ENCODE data around the gene PALD1.

DNA sequence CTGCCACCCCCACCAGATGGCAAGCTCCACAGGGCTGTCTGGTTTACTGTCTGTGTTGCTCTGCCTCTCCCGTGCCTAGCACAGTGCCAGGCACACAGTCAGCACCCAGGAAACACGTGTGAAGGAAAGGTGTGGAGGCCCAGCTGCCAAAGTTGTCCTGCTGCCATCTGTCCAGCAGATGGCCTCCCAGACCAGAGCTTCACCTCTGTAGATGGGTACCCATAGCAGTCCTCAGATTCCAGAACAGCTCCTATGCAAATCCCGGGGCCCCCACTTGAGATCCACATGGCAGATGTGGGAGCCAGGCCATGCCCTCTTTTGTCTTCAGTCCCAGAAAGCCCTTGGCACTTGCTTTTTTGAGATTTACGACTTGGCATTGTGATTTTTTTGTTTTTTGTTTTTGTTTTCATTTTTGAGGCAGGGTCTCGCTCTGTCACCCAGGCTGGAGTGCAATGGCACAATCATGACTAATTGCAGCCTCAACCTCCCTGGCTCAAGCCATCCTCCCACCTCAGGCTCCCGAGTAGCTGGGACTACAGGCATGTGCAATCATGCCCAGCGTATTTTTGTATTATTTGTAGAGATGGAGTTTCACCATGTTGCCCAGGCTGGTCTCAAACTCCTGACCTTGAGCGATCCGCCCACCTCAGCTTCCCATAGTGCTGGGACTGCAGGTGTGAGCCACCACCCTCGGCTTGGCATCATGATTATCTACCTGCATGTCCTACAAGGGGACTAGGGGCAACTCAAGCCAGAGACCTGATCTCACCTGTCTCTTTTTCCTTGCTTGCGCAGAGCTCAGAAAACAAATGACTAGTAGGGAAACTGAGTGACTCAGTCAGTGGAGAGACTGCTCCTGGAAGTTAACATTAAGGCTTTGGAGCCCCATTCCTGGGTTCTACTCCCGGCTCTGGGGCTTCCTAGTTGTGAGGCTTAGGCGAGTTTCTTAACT is 16.9 kb upstream of the PALD1 start:
- TF ChIP-seq POLR2A (IDR thresholded peaks at IDR 0.05; ENCODE audit: low read depth, low read length), result no peak
- TF ChIP-seq CTCF (conservative IDR thresholded peaks at IDR 0.05; ENCODE audit: low read depth, low read length), result peak; percentile 87

All from IMR-90 (cell line).